ENCODE measurements around the gene CLASP1.

CLASP1 gene

DNA sequence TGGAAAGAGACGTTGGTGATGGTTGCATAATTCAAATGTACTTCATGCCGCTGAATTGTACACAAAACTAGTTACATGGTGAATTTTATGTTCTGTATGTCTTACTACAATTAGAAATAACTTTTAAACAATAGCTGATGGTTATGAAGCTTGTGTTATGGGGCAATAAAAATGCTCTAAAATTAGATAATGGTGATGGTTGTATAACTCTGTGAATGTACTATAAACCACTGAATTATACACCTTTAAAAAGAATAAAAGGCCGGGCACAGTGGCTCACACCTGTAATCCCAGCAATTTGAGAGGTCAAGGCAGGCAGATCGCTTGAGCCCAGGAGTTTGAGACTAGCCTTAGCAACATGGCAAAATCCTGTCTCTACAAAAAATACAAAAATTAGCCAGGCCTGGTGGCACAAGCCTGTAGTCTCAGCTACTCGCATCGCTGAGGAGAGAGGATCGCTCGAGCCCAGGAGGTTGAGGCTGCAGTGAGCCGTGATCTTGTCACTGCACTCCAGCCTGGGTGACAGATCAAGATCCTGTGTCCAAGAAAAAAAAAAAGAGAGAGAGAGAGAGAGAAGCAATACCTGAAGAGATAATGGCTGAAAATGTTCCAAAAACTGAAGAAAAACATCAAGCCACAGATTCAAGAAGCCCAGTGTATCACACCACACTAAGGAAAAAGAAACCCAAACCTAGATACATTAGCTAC, 112.3 kb downstream of the CLASP1 start:
- H3K4me3 ChIP-seq (ENCODE audit: low read length): no peak overlapping the region
- DNase-seq (ENCODE audit: low read depth): no peak
- no peak for TF ChIP-seq CTCF (IDR thresholded peaks at IDR 0.05; ENCODE audit: insufficient read depth, low read depth, low read length, missing control alignments)

- no peak for DNase-seq (ENCODE audit: low read depth)
- no peak overlapping the region for H3K4me3 ChIP-seq (ENCODE audit: low read length)
- TF ChIP-seq CTCF (IDR thresholded peaks at IDR 0.05; ENCODE audit: insufficient read depth, low read depth, low read length, missing control alignments): no peak
These were observed 112.9 kb downstream of the CLASP1 start for GRCh38 chr2:121536347-121536746.

- TF ChIP-seq CTCF (IDR thresholded peaks at IDR 0.05; ENCODE audit: insufficient read depth, low read depth, low read length, missing control alignments): no peak
- H3K4me3 ChIP-seq (ENCODE audit: low read length): no peak overlapping the region
- no peak for DNase-seq (ENCODE audit: low read depth)
These were observed 115.3 kb downstream of the CLASP1 start for GRCh38 chr2:121534007-121534406.

DNA sequence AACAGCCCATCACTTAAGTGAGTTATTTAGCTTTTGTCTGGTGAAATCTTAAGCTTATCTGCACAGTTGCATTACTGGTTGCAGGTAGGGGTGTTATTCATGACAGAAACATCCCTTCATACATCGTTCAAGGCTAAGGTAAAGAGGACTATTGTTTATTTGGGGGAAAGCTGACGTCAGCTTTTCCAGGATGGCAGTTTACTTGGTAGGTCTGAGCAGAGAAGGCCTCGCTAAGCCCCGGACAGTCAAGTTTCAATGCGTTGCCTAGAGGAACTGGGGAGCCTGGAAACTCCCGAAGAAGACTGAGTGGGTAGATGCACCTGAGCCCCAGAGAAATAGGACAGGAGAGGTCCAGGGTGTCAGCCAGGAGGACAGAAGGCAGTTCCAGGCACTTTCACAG, 116.4 kb downstream of the CLASP1 start:
- TF ChIP-seq CTCF (IDR thresholded peaks at IDR 0.05; ENCODE audit: insufficient read depth, low read depth, low read length, missing control alignments): no peak
- peak; percentile 79 for DNase-seq (ENCODE audit: low read depth)
- H3K4me3 ChIP-seq (ENCODE audit: low read length): no peak overlapping the region

- H3K4me3 ChIP-seq (ENCODE audit: low read length): no peak overlapping the region
- TF ChIP-seq CTCF (IDR thresholded peaks at IDR 0.05; ENCODE audit: insufficient read depth, low read depth, low read length, missing control alignments): no peak
- peak; percentile 21 for DNase-seq (ENCODE audit: low read depth)
These were observed 116.9 kb downstream of the CLASP1 start for GRCh38 chr2:121532347-121532766.

- TF ChIP-seq CTCF (IDR thresholded peaks at IDR 0.05; ENCODE audit: insufficient read depth, low read depth, low read length, missing control alignments): no peak
- DNase-seq (ENCODE audit: low read depth): peak; percentile 84
- peak overlapping the region; percentile 55 for H3K4me3 ChIP-seq (ENCODE audit: low read length)
These were observed 119.0 kb downstream of the CLASP1 start for GRCh38 chr2:121530212-121530705.
